Measurements from ENCODE around the gene KRT83.

KRT83 gene

GRCh38 chr12:52307836-52308805 is 13.1 kb downstream of the KRT83 start:
- Histone ChIP-seq H3K4me3 (ENCODE audit: low read depth, low read length) (peak overlapping the region; percentile 7), H3K9me3 (ENCODE audit: control insufficient read depth, insufficient read depth, low read depth, low read length) (no peaks in the 10 kb centered on the region), H3K27ac (ENCODE audit: extremely low read depth, low read depth, low read length) (no peak overlapping the region), H3K4me1 (ENCODE audit: control insufficient read depth, insufficient read depth, low read length) (no peaks in the 10 kb centered on the region), H3K36me3 (ENCODE audit: control insufficient read depth in 2 of 2, insufficient read depth in 1 of 2, low read length in 2 of 2) (no peaks in the 10 kb centered on the region)
- POLR2A ChIA-PET, result interaction anchor here (0.6 kb wide), 1 partner anchor 30 kb away, joined by 6 read pairs; no protein-coding TSS in a partner anchor
- CTCF ChIA-PET, result interaction anchor here (0.6 to 5.1 kb wide), 12 partner anchors 8 to 164 kb away, joined by 3 to 41 read pairs (median 12); no protein-coding TSS in a partner anchor
- TF ChIP-seq ZEB2 (tag by site-specific recombination; IDR thresholded peaks at IDR 0.05) (0 out of 2 replicates have a peak, but pooled peaks have one; percentile 29), SP3 (tag by site-specific recombination; IDR thresholded peaks at IDR 0.05) (0 out of 2 replicates have a peak, but pooled peaks have one; percentile 12), ZBTB8A (tag by site-specific recombination; IDR thresholded peaks at IDR 0.05) (peak; percentile 68), ZBTB11 (tag by site-specific recombination; conservative IDR thresholded peaks at IDR 0.05; ENCODE audit: low read depth) (no peak), KLF17 (tag by site-specific recombination; IDR thresholded peaks at IDR 0.05) (no peak), ZSCAN30 (tag by site-specific recombination; IDR thresholded peaks at IDR 0.05) (0 out of 2 replicates have a peak, but pooled peaks have one; percentile 10), KLF9 (tag by site-specific recombination; IDR thresholded peaks at IDR 0.05; ENCODE audit: low read depth) (no peak), ZNF843 (tag by site-specific recombination; IDR thresholded peaks at IDR 0.05) (no peak), GLIS1 (tag by site-specific recombination; IDR thresholded peaks at IDR 0.05) (peak; percentile 72), GLIS2 (tag by site-specific recombination; IDR thresholded peaks at IDR 0.05) (peak; percentile 42; the same call in 1 of the 2 replicates), ZNF530 (tag by site-specific recombination; IDR thresholded peaks at IDR 0.05; ENCODE audit: low read depth) (no peak), ZNF16 (tag by site-specific recombination; IDR thresholded peaks at IDR 0.05; ENCODE audit: low read depth) (no peak), ZBTB44 (tag by site-specific recombination; IDR thresholded peaks at IDR 0.05) (no peak), ZBTB26 (tag by site-specific recombination; optimal IDR thresholded peaks at IDR 0.05) (peak; percentile 86), GLI4 (tag by site-specific recombination; IDR thresholded peaks at IDR 0.05) (no peak), ZNF677 (tag by site-specific recombination; IDR thresholded peaks at IDR 0.05) (no peak), ZNF600 (tag by site-specific recombination; IDR thresholded peaks at IDR 0.05) (peak; percentile 89), ZNF155 (tag by site-specific recombination; IDR thresholded peaks at IDR 0.05) (no peak), SCRT1 (tag by site-specific recombination; IDR thresholded peaks at IDR 0.05; ENCODE audit: borderline replicate concordance) (no peak), CTCF (tag by site-specific recombination; IDR thresholded peaks at IDR 0.05) (peak; percentile 74), KLF1 (tag by site-specific recombination; IDR thresholded peaks at IDR 0.05) (no peak), ZBTB17 (tag by site-specific recombination; IDR thresholded peaks at IDR 0.05) (0 out of 2 replicates have a peak, but pooled peaks have one; percentile 11), REST (tag by site-specific recombination; IDR thresholded peaks at IDR 0.05) (no peak), ZNF10 (tag by site-specific recombination; IDR thresholded peaks at IDR 0.05) (0 out of 2 replicates have a peak, but pooled peaks have one; percentile 39)

All from HEK293 (cell line).